RWPE2 (cell line): ENCODE data around the gene LRMDA.

Experiments used
- ATAC-seq: fragments of 200-7000 bp; cut with Tn5 transposase; 3 replicates; pipeline ENCODE4 v1.9.1; 2021; ENCODE audit warnings: low read depth
- DNase-seq: peaks from one replicate; pipeline ENCODE4 v3.0.0-alpha.2; 2020; ENCODE audit warnings: low spot score
- H3K27ac ChIP-seq: fragments of 450-650 bp; 2 replicates; pipeline ENCODE4 v1.5.1; 2017; ENCODE audit warnings: mild to moderate bottlenecking; ENCODE audit not compliant: poor library complexity, severe bottlenecking
- H3K27me3 ChIP-seq: fragments of 250-450 bp; sonication (Bioruptor Pico); 2 replicates; pipeline ENCODE4 v1.5.1; 2021; ENCODE audit warnings: mild to moderate bottlenecking, moderate library complexity; ENCODE audit not compliant: insufficient read depth, poor library complexity, severe bottlenecking
- H3K36me3 ChIP-seq: fragments of 250-450 bp; sonication (Bioruptor Pico); 2 replicates; pipeline ENCODE4 v1.5.1; 2020; ENCODE audit warnings: low read depth, mild to moderate bottlenecking, moderate library complexity
- H3K4me1 ChIP-seq: fragments of 250-450 bp; sonication (Bioruptor Pico); 2 replicates; pipeline ENCODE4 v1.5.1; 2021; ENCODE audit warnings: mild to moderate bottlenecking, moderate library complexity; ENCODE audit not compliant: insufficient read depth, poor library complexity, severe bottlenecking
- H3K4me3 ChIP-seq: fragments of 250-450 bp; sonication (Bioruptor Pico); 2 replicates; pipeline ENCODE4 v1.5.1; 2021; ENCODE audit warnings: mild to moderate bottlenecking, moderate library complexity; ENCODE audit not compliant: severe bottlenecking
- H3K9me3 ChIP-seq: fragments of 250-450 bp; sonication (Bioruptor Pico); 2 replicates; pipeline ENCODE4 v1.5.1; 2021; ENCODE audit warnings: mild to moderate bottlenecking, moderate library complexity; ENCODE audit not compliant: severe bottlenecking
- TF ChIP-seq, protein P1 (sequence below): fragments of 450-650 bp; IDR thresholded peaks from one replicate; pipeline ENCODE4 v1.5.1; 2017; ENCODE audit warnings: mild to moderate bottlenecking, moderate library complexity; ENCODE audit not compliant: poor library complexity, severe bottlenecking

Gene LRMDA

DNA sequence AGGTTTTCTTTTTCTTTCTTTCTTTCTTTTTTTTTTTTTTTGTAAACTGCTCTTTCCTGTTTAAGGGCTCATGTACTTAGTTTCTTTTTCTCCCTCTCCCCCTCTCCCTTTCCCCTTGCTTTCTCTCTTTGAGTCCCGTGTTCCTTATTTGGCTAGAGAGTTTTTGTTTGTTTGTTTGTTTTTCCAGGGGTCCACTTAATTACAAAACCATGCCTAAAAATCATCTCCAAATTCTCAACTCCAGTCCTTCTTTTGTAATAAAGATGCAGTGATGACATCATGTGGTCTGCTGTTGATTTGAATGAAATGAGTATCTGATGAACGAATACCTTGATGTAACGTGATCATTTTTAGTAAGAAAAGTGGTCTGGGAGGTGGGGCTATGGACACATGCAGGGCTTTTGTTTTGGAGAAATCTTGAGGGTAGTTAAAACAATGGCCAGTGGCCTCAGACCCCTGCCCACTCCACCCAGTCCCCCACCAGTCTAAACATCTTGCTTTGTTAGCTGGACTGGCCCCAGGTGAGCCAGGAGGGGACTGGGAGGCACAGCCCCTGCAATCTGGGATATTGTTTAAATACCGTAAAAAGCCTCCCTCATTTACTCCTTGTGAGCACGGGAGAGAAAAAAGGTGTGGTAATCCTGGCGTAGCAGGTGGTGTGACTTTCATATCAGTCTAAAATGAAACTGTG is 165.7 kb downstream of the LRMDA start:
- Histone ChIP-seq H3K9me3 (no peaks in the 10 kb centered on the region), H3K4me1 (no peaks in the 10 kb centered on the region), H3K27ac (no peak overlapping the region), H3K36me3 (no peaks in the 10 kb centered on the region), H3K27me3 (no peaks in the 10 kb centered on the region), H3K4me3 (no peak overlapping the region)
- no peak for DNase-seq
- ATAC-seq, result no peak
- TF ChIP-seq, protein P1, sequence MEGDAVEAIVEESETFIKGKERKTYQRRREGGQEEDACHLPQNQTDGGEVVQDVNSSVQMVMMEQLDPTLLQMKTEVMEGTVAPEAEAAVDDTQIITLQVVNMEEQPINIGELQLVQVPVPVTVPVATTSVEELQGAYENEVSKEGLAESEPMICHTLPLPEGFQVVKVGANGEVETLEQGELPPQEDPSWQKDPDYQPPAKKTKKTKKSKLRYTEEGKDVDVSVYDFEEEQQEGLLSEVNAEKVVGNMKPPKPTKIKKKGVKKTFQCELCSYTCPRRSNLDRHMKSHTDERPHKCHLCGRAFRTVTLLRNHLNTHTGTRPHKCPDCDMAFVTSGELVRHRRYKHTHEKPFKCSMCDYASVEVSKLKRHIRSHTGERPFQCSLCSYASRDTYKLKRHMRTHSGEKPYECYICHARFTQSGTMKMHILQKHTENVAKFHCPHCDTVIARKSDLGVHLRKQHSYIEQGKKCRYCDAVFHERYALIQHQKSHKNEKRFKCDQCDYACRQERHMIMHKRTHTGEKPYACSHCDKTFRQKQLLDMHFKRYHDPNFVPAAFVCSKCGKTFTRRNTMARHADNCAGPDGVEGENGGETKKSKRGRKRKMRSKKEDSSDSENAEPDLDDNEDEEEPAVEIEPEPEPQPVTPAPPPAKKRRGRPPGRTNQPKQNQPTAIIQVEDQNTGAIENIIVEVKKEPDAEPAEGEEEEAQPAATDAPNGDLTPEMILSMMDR, result no peak

DNA sequence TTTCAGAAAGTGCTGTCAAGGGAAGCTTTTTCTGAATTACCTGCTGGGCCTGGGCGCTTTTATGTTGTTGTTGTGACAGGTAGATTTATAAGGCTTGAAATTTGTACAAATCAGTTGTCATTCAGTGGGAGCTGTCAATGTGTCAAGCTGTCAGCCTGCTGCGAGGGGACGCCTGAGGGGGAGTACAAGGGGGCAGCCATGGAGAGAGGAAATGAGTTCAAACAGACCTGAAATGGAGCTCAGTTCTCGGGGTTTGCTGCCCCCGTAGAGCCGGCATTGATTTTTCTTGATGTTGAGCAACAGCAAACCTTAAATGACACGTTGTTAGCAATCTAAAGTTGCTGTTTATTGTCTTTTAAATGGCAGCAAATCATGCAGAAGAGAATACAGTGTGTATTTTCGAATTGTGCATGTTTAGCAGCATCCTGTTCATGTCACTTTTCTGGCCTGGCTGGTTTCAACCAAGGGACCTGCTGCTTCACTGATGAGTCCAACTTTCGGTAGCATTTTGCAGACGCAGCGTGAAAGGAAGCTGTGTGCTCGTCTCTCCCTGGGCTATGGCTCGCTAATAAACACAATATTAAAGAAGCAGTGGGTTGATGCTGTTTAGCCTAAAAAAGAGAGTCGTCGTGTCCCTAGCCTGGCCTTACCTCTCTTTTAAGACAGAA is 166.5 kb downstream of the LRMDA start:
- H3K9me3 ChIP-seq, result no peaks in the 10 kb centered on the region
- no peak for ATAC-seq
- H3K27ac ChIP-seq, result no peak overlapping the region
- TF ChIP-seq, protein P1, result no peak
- no peak for DNase-seq
- H3K27me3 ChIP-seq, result peaks cover 2% of the 10 kb centered on the region
- H3K36me3 ChIP-seq, result no peaks in the 10 kb centered on the region
- H3K4me3 ChIP-seq, result no peak overlapping the region
- H3K4me1 ChIP-seq, result no peaks in the 10 kb centered on the region

- Histone ChIP-seq H3K9me3 (no peaks in the 10 kb centered on the region), H3K27ac (no peak overlapping the region), H3K27me3 (peaks cover 12% of the 10 kb centered on the region), H3K36me3 (no peaks in the 10 kb centered on the region), H3K4me1 (no peaks in the 10 kb centered on the region), H3K4me3 (no peak overlapping the region)
- TF ChIP-seq, protein P1, result no peak
- DNase-seq (no peak), ATAC-seq (no peak)
Observed at GRCh38 chr10:75598998-75599397, 167.6 kb downstream of the LRMDA start.

- TF ChIP-seq, protein P1, result no peak
- Histone ChIP-seq H3K4me1 (no peaks in the 10 kb centered on the region), H3K27me3 (peaks cover 13% of the 10 kb centered on the region), H3K4me3 (no peak overlapping the region), H3K27ac (no peak overlapping the region), H3K36me3 (no peaks in the 10 kb centered on the region), H3K9me3 (no peaks in the 10 kb centered on the region)
- ATAC-seq, result no peak
- no peak for DNase-seq
Observed at GRCh38 chr10:75599875-75600648, 168.6 kb downstream of the LRMDA start.
